K562 (cell line): ENCODE results near the gene VILL. TPM values are rescaled to one million over a fixed set of nuclear protein-coding genes. Genes with fewer than 3 reads are reported as not detected.

ENCODE experiments used
- ATAC-seq: fragments of 200-7000 bp; cut with Tn5 transposase; 3 replicates; pipeline ENCODE4 v1.9.1; 2020; ENCODE audit warnings: moderate library complexity
- BruUV-seq: library from RNA; stranded (reverse); fragments of 400-500 nt; replicated peaks from 2 replicates; lab custom pipeline; 2021; lab: Mats Ljungman, UMichigan
- CTCF ChIA-PET: fragments of 300-600 bp; formaldehyde crosslinking; extraction: SDS; loops from one replicate; lab custom pipeline; 2021; ENCODE audit warnings: low intra/inter-chr PET ratio; lab: Yijun Ruan, JAX
- POLR2A ChIA-PET: fragments of 300-600, 350-650 bp; sonication (Branson Sonifier 250); formaldehyde crosslinking; extraction: SDS; loops from one replicate; lab custom pipeline; 2021; ENCODE audit warnings: antibody characterized with exemption, inconsistent platforms; lab: Yijun Ruan, JAX
- DNase-seq, 4 experiments: peaks; one replicate each; pipeline versions ENCODE4 v3.0.0 to v3.0.0-alpha.2; 2011 to 2018; ENCODE audit warnings: low spot score in 3 of 4, mixed read lengths in 3 of 4; ENCODE audit errors: extremely low read depth in 1 of 4
- FAIRE-seq: peaks from 2 replicates; lab custom pipeline; 2011; peaks lifted over from hg19 to GRCh38; lab: Jason Lieb, UNC
- H2AFZ ChIP-seq: 2 replicates; pipeline ENCODE4 v1.6.0; 2011; ENCODE audit warnings: low read depth, low read length, control low read depth, inconsistent platforms
- H3K27ac ChIP-seq: fragments of 200-600 bp; 3 replicates; pipeline ENCODE4 v1.8.0; 2011; ENCODE audit warnings: low read depth, mild to moderate bottlenecking, control low read depth, inconsistent platforms, low read length, moderate library complexity, mixed read lengths; ENCODE audit errors: extremely low read depth
- H3K27me3 ChIP-seq, 2 experiments: fragments of 300-600 bp in 1 of 2; 2 replicates in 1 of 2; 3 replicates in 1 of 2; pipeline versions ENCODE4 v1.6.0 to v1.8.0; 2011; ENCODE audit warnings: inconsistent platforms in 2 of 2, low read length in 2 of 2, mild to moderate bottlenecking in 1 of 2, mixed read lengths in 1 of 2, moderate library complexity in 1 of 2; ENCODE audit not compliant: control insufficient read depth in 2 of 2, insufficient read depth in 2 of 2
- H3K36me3 ChIP-seq: fragments of 300-600 bp; 3 replicates; pipeline ENCODE4 v1.8.0; 2011; ENCODE audit warnings: mild to moderate bottlenecking, low read length, inconsistent platforms; ENCODE audit not compliant: control insufficient read depth, insufficient read depth
- H3K4me1 ChIP-seq, 2 experiments: fragments of 200-600 bp in 1 of 2; replicated peaks in 1 of 2; 2 replicates in 1 of 2; 3 replicates in 1 of 2; pipeline versions ENCODE4 v1.5.1 to v1.8.0; 2011; ENCODE audit warnings: inconsistent platforms in 2 of 2, low read length in 2 of 2, mild to moderate bottlenecking in 1 of 2, mixed read lengths in 1 of 2, moderate library complexity in 1 of 2; ENCODE audit not compliant: control insufficient read depth in 2 of 2, insufficient read depth in 2 of 2
- H3K4me2 ChIP-seq: 2 replicates; pipeline ENCODE4 v1.6.1; 2011; ENCODE audit warnings: low read length, control low read depth, inconsistent platforms, mixed read lengths; ENCODE audit not compliant: insufficient read depth
- H3K4me3 ChIP-seq: fragments of 200-600 bp; sonication (generic), shearing (Covaris generic); 2 replicates; pipeline ENCODE4 v1.5.1; 2016; ENCODE audit warnings: control low read depth, inconsistent platforms
- H3K79me2 ChIP-seq: fragments of 200-600 bp; 3 replicates; pipeline ENCODE4 v1.8.0; 2011; ENCODE audit warnings: low read length, inconsistent platforms; ENCODE audit not compliant: control insufficient read depth, insufficient read depth
- H3K9ac ChIP-seq, 2 experiments: 2 replicates each; pipeline versions ENCODE4 v1.6.0 to v1.6.1; 2011; ENCODE audit warnings: low read depth in 2 of 2, low read length in 2 of 2, control low read depth in 1 of 2, inconsistent platforms in 1 of 2, mild to moderate bottlenecking in 1 of 2, mixed read lengths in 1 of 2; ENCODE audit not compliant: insufficient read depth in 1 of 2
- H3K9me1 ChIP-seq: one replicate; pipeline ENCODE4 v1.6.0; 2011; ENCODE audit warnings: inconsistent platforms, mild to moderate bottlenecking, low read length, moderate library complexity; ENCODE audit not compliant: control insufficient read depth, insufficient read depth
- H3K9me3 ChIP-seq: replicated peaks from 2 replicates; pipeline ENCODE4 v1.5.1; 2011; ENCODE audit warnings: low read depth, low read length, inconsistent platforms; ENCODE audit not compliant: control insufficient read depth, insufficient read depth
- H4K20me1 ChIP-seq: replicated peaks from 2 replicates; pipeline ENCODE4 v1.6.1; 2011; ENCODE audit warnings: low read length, inconsistent platforms, mixed read lengths; ENCODE audit not compliant: control insufficient read depth, insufficient read depth
- WHSC1 ChIP-seq: IDR thresholded peaks from one replicate; pipeline ENCODE4 v1.6.1; 2012; ENCODE audit warnings: low read length, control low read depth, inconsistent platforms
- ZBTB33 ChIP-seq: sonication (generic); formaldehyde crosslinking; IDR thresholded peaks from 2 replicates; pipeline ENCODE4 v1.8.1; 2023; ENCODE audit warnings: mild to moderate bottlenecking, missing genetic modification reagents
- ZBTB7A ChIP-seq: IDR thresholded peaks from 2 replicates; pipeline ENCODE4 v1.6.1; 2011; ENCODE audit warnings: low read depth, mild to moderate bottlenecking, low read length, moderate library complexity, borderline replicate concordance; ENCODE audit not compliant: control insufficient read depth
- ZNF592 ChIP-seq: fragments of 450-650 bp; IDR thresholded peaks from 2 replicates; pipeline ENCODE4 v1.6.1; 2017; ENCODE audit warnings: antibody characterized with exemption, mild to moderate bottlenecking
- WGBS: fragments of 100-300 bp; shearing (Covaris generic); methylation state at CpG from one replicate; pipeline ENCODE4 v1.1.6; 2016; ENCODE audit warnings: low coverage, mixed read lengths; ENCODE audit not compliant: insufficient coverage; ENCODE audit errors: missing lambda C conversion rate; 5-methylcytosine and 5-hydroxymethylcytosine counted together
- in situ Hi-C: fragments of 300-500 bp; cut with MboI; formaldehyde crosslinking; loops from 4 replicates; pipeline ENCODE4 v1.15.0; 2018; ENCODE audit warnings: inconsistent platforms, mixed read lengths
- intact Hi-C: fragments of 100-400 bp; cut with micrococcal nuclease; formaldehyde crosslinking; loops from 2 replicates; pipeline ENCODE4 v1.14.2; 2022
- polyA plus RNA-seq, 8 experiments: library from polyadenylated mRNA; depleted of rRNA in 4 of 8; stranded (reverse) in 5 of 8; unstranded in 3 of 8; fragments of >200 nt; fragmentation: Nextera tagmentation in 2 of 8; fragmentation: Illumina TruSeq in 1 of 8; extraction: Ambion mirVana in 2 of 8; extraction: Trizol in 1 of 8; gene quantifications; 2 replicates each; pipeline versions ENCODE4 v1.2.1 to v1.2.3, GENCODE V29; 2011 to 2014; ENCODE audit warnings: inconsistent platforms in 1 of 8, missing spikeins in 1 of 8
- total RNA-seq, 7 experiments: library from RNA; depleted of rRNA in 6 of 7; stranded (reverse); fragments of >200 nt in 6 of 7; fragmentation: Illumina TruSeq in 2 of 7; extraction: Trizol in 2 of 7; gene quantifications; 2 replicates each; pipeline versions ENCODE4 v1.2.1 to v1.2.3, GENCODE V29; 2011 to 2021; ENCODE audit warnings: low replicate concordance in 1 of 7

VILL gene
- total and polyA plus RNA-seq, 9 of the 15 experiments (the other 6 are each of a cell fraction or from before 2014, with no cell fraction given): 0.11 to 16.0 (median 8.8) TPM

DNA sequence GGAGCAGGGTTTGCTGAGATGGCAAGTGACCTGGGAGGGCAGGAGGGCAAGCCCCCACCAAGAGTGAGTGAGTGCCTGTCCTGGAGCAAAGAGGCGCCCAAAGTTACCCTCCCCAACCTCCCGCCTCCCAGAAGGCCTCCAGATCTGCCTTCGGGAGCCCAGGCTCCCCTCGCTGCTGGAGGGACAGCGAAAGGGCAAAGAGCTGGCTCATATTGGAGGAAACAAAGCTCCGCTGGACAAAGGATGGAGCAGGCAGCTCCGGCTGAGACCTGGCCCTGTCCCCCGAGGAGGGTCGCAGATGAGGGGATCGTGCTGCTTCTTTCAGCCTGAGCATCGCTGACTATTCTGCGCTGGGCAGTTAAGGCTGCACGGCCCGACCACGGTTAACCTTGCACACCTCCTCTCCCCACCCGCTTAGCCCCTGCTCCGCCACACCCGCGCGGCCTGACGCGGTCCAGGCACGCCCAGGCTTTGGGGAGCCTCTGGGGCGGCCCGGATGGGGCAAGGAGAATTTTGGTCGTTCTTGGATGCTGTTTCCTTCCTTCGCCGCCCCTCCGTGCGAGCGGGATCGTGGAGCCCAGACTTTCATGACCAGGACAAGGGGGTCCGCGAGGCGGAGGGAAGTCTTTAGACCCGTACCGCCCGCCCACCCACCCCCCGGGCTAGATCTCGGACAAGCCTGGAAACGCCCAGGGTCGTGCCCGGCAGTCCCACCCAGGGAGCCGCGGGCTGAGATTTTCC lies 38.2 kb downstream of the VILL start:
- peak overlapping the region in 1 of 2 experiments; percentile 27; a peak in 2 of 4 replicates for H3K9ac ChIP-seq
- no peak overlapping the region for H2AFZ ChIP-seq
- in situ Hi-C loops: no loop called here
- no peaks in the 10 kb centered on the region for H3K9me3 ChIP-seq
- H3K27ac ChIP-seq: no peak overlapping the region
- H4K20me1 ChIP-seq: 0 out of 2 replicates have a peak, but pooled peaks cover 6% of the 10 kb centered on the region
- ChIA-PET CTCF (no interaction called here), POLR2A (interaction anchor here (0.7 kb wide), 1 partner anchor 22 kb away, joined by 3 read pairs; no protein-coding TSS in a partner anchor)
- peaks cover 15 to 43% of the 10 kb centered on the region in 2 experiments for H3K4me1 ChIP-seq
- no peak for FAIRE-seq
- peak; percentile 43; the same call in 1 of the 2 replicates for TF ChIP-seq ZBTB33
- TF ChIP-seq WHSC1: no peak
- no peak for TF ChIP-seq ZNF592
- peak; percentile 8; the same call in 1 of the 2 replicates for TF ChIP-seq ZBTB7A
- no TSS peak for BruUV-seq
- no peak for ATAC-seq
- H3K79me2 ChIP-seq: peaks cover under 1% of the 10 kb centered on the region; the same call in 1 of the 3 replicates
- WGBS: 37% methylated on average over 27 of the region's 45 CpGs
- H3K36me3 ChIP-seq: no peaks in the 10 kb centered on the region
- no peak overlapping the region for H3K4me3 ChIP-seq
- no peak overlapping the region for H3K4me2 ChIP-seq
- H3K27me3 ChIP-seq: peaks cover 0 to 33% of the 10 kb centered on the region in 2 experiments; a peak in 2 of 5 replicates
- intact Hi-C loops: no loop called here
- DNase-seq: no peak
- no peaks in the 10 kb centered on the region for H3K9me1 ChIP-seq
